ENCODE data around the gene GCSH.

DNA sequence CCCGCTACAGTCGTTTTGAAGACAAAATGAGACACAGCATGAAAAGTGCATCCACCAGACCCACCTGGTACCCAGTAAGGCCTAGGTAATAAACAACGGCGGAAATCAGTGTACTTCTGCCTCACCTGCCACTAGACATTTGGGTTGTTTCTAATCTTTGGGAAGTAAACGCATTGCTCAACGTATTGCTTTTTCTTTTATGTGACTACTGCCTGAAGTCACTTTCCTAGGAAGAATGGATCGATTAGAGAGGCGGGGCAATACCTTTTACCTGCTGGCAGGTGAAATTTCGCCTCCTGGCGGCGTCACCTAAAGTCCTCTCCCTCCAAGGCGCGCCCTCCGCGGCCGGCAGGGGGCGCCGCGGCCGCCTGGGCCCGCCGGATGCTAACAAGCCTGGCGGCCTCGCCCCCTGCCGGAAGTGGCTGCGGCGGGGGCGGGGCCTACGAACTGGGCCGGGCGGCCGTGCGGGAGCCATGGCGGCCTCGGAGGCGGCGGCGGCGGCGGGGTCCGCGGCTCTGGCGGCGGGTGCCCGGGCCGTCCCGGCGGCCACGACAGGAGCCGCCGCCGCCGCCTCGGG, 60.7 kb downstream of the GCSH start, which contains the start of gene ATMIN:
- TF ChIP-seq, protein P1, sequence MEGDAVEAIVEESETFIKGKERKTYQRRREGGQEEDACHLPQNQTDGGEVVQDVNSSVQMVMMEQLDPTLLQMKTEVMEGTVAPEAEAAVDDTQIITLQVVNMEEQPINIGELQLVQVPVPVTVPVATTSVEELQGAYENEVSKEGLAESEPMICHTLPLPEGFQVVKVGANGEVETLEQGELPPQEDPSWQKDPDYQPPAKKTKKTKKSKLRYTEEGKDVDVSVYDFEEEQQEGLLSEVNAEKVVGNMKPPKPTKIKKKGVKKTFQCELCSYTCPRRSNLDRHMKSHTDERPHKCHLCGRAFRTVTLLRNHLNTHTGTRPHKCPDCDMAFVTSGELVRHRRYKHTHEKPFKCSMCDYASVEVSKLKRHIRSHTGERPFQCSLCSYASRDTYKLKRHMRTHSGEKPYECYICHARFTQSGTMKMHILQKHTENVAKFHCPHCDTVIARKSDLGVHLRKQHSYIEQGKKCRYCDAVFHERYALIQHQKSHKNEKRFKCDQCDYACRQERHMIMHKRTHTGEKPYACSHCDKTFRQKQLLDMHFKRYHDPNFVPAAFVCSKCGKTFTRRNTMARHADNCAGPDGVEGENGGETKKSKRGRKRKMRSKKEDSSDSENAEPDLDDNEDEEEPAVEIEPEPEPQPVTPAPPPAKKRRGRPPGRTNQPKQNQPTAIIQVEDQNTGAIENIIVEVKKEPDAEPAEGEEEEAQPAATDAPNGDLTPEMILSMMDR (IDR thresholded peaks at IDR 0.05; ENCODE audit: low read length), result peak; percentile 72
- TF ChIP-seq EZH2 (optimal IDR thresholded peaks at IDR 0.05; ENCODE audit: low read depth, low read length), result no peak
- TF ChIP-seq EZH2phosphoT487 (IDR thresholded peaks at IDR 0.05; ENCODE audit: low read length), result no peak
